ENCODE measurements around the gene OAT. TPM values are rescaled to one million over a fixed set of nuclear protein-coding genes. Genes with fewer than 3 reads are reported as not detected.
A peak's percentile ranks its signal among the peaks of the same experiment; 100 is the strongest.

Gene OAT
- total RNA-seq, 1 experiment from 2014 or later, result 79.8 TPM

DNA sequence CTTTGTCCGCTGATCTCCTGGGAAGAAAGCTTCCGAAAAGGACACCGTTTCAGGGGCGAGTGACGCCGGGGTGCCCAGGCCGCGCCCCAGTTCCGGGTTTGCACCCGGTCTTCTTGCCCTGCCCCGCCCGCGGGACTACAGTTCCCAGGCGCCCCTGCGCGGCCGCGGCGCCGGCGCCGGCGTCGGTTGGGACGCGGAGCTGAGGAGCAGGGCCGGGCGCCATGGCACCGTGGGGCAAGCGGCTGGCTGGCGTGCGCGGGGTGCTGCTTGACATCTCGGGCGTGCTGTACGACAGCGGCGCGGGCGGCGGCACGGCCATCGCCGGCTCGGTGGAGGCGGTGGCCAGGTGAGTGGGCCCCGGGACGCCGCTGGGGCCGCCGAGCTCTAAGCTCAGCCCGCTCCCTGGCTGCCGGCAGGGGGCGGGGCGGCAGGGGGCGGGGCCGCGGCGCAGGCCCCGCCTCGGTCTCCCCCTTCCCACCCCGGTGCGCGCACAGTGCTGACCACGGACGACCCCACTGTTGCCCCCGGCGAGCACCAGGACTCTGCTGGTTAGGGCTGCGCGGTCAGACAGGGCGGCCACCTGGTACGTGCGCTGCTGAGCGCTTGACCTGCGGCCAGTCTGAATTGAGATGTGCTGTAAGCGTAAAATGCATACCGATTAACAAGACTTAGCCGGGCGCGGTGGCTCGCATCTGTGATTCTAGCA is 43.1 kb upstream of the OAT start, which contains the start of gene LHPP:
Gene LHPP (plus strand): TSS at position 182 of the 706 bp plus-strand sequence. CDS start 40 bp downstream, at position 222.
- 0 out of 2 replicates have a peak, but pooled peaks cover 5% of the 10 kb centered on the region for H3K79me2 ChIP-seq (ENCODE audit: low read length)
- peak within 1 kb of the TSS; percentile 66 for H3K9ac ChIP-seq (ENCODE audit: low read length)
- H3K4me1 ChIP-seq (ENCODE audit: insufficient read depth, low read length), result no peaks in the 10 kb centered on the region
- ChIA-PET POLR2A (ENCODE audit: unreplicated experiment) (interaction anchor here (0.6 kb wide), 2 partner anchors 71 to 1597 kb away, joined by 7 to 12 read pairs; no protein-coding TSS in a partner anchor), CTCF (interaction anchor here (0.5 to 0.8 kb wide), 2 partner anchors 279 to 356 kb away, joined by 3 read pairs; no protein-coding TSS in a partner anchor)
- H3K4me2 ChIP-seq (ENCODE audit: low read length), result peak within 1 kb of the TSS; percentile 86
- ATAC-seq (peak; percentile 99), DNase-seq (peak; percentile 73)
- intact Hi-C loops (cut with micrococcal nuclease), result loop anchor here (1.0 kb wide), 1 partner anchor 45 kb away; no protein-coding TSS in a partner anchor
- no TSS peak for BruUV-seq (replicated peaks)
- no peaks in the 10 kb centered on the region for H3K27me3 ChIP-seq (ENCODE audit: low read length)
- H3K9me3 ChIP-seq (ENCODE audit: low read length), result no peaks in the 10 kb centered on the region
- peak within 1 kb of the TSS; percentile 86 for H3K4me3 ChIP-seq (ENCODE audit: low read length)
- H3K27ac ChIP-seq (ENCODE audit: low read length), result no peak within 1 kb of the TSS
- peak within 1 kb of the TSS; percentile 92 for H2AFZ ChIP-seq (ENCODE audit: low read length)
- H3K36me3 ChIP-seq (ENCODE audit: low read depth, low read length), result no peaks in the 10 kb centered on the region
- H4K20me1 ChIP-seq (ENCODE audit: low read length), result no peaks in the 10 kb centered on the region
- TF ChIP-seq EZH2phosphoT487 (IDR thresholded peaks at IDR 0.05; ENCODE audit: borderline replicate concordance, low read length) (no peak), EZH2 (IDR thresholded peaks at IDR 0.05; ENCODE audit: low read length, unreplicated experiment) (no peak)
- TF ChIP-seq, protein P1, sequence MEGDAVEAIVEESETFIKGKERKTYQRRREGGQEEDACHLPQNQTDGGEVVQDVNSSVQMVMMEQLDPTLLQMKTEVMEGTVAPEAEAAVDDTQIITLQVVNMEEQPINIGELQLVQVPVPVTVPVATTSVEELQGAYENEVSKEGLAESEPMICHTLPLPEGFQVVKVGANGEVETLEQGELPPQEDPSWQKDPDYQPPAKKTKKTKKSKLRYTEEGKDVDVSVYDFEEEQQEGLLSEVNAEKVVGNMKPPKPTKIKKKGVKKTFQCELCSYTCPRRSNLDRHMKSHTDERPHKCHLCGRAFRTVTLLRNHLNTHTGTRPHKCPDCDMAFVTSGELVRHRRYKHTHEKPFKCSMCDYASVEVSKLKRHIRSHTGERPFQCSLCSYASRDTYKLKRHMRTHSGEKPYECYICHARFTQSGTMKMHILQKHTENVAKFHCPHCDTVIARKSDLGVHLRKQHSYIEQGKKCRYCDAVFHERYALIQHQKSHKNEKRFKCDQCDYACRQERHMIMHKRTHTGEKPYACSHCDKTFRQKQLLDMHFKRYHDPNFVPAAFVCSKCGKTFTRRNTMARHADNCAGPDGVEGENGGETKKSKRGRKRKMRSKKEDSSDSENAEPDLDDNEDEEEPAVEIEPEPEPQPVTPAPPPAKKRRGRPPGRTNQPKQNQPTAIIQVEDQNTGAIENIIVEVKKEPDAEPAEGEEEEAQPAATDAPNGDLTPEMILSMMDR (conservative IDR thresholded peaks at IDR 0.05; ENCODE audit: low read depth, low read length), result no peak
- no peaks in the 10 kb centered on the region for H3K9me2 ChIP-seq (replicated peaks; ENCODE audit: low read length)
- no peaks in the 10 kb centered on the region for H3F3A ChIP-seq (ENCODE audit: low read length, unreplicated experiment)

DNA sequence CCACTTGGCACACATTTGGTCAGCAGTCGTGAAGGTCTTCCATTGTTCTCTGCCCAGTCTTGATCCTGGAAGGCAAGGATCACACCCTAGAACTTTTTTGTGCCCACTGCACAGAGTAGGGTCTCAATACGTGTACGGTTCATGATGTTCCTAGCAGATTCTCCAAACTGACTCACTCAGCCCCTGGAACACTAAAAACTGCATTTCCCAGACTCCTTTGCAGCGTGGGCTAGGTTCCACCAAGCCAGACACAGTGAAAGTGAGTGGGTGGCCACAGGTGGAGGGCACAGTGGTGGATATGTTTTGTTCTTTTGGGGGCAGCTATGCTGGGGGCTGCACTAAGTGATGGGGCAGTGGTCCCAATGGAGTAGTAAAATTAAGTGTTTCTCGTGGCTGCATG is 41.4 kb upstream of the OAT start:
- no peak overlapping the region for H3K4me2 ChIP-seq (ENCODE audit: low read length)

More for the DNA sequence above, 41.4 kb upstream of the OAT start:
- no peak overlapping the region for H3K4me3 ChIP-seq (ENCODE audit: low read length)
- no peaks in the 10 kb centered on the region for H3K9me2 ChIP-seq (replicated peaks; ENCODE audit: low read length)
- no peaks in the 10 kb centered on the region for H3K27me3 ChIP-seq (ENCODE audit: low read length)
- H3K27ac ChIP-seq (ENCODE audit: low read length), result no peak overlapping the region
- H3K4me1 ChIP-seq (ENCODE audit: insufficient read depth, low read length), result no peaks in the 10 kb centered on the region
- DNase-seq, result no peak
- H3K36me3 ChIP-seq (ENCODE audit: low read depth, low read length), result no peaks in the 10 kb centered on the region
- H3K79me2 ChIP-seq (ENCODE audit: low read length), result 0 out of 2 replicates have a peak, but pooled peaks cover 5% of the 10 kb centered on the region
- intact Hi-C loops (cut with micrococcal nuclease), result no loop called here
- TF ChIP-seq EZH2 (IDR thresholded peaks at IDR 0.05; ENCODE audit: low read length, unreplicated experiment) (no peak), EZH2phosphoT487 (IDR thresholded peaks at IDR 0.05; ENCODE audit: borderline replicate concordance, low read length) (no peak)
- TF ChIP-seq, protein P1 (conservative IDR thresholded peaks at IDR 0.05; ENCODE audit: low read depth, low read length), result no peak
- POLR2A ChIA-PET (ENCODE audit: unreplicated experiment), result no interaction called here
- no peak overlapping the region for H2AFZ ChIP-seq (ENCODE audit: low read length)
- H3K9ac ChIP-seq (ENCODE audit: low read length), result no peak overlapping the region
- BruUV-seq (replicated peaks), result no TSS peak
- ATAC-seq, result no peak
- CTCF ChIA-PET, result no interaction called here
- no peaks in the 10 kb centered on the region for H3K9me3 ChIP-seq (ENCODE audit: low read length)
- H4K20me1 ChIP-seq (ENCODE audit: low read length), result no peaks in the 10 kb centered on the region
- H3F3A ChIP-seq (ENCODE audit: low read length, unreplicated experiment), result no peaks in the 10 kb centered on the region

Measured in PC-3 (cell line).